Suprapubic skin (tissue), 3 donors: ENCODE measurements around the gene CNR1.

ENCODE experiments used
- EP300 ChIP-seq: sonication (generic); formaldehyde crosslinking; IDR thresholded peaks from one replicate; pipeline ENCODE4 v1.6.1; 2017; ENCODE audit warnings: antibody characterized with exemption
- TF ChIP-seq, protein P1 (sequence below), 2 donors: fragments of 200-600 bp in 1 of 2; fragments of 450-650 bp in 1 of 2; sonication (generic) in 1 of 2; IDR thresholded peaks; one replicate each; pipeline ENCODE4 v1.5.1; 2016 to 2019; ENCODE audit warnings: antibody characterized with exemption in 2 of 2, mild to moderate bottlenecking in 1 of 2, moderate library complexity in 1 of 2

- TF ChIP-seq EP300 = no peak
- TF ChIP-seq, protein P1, sequence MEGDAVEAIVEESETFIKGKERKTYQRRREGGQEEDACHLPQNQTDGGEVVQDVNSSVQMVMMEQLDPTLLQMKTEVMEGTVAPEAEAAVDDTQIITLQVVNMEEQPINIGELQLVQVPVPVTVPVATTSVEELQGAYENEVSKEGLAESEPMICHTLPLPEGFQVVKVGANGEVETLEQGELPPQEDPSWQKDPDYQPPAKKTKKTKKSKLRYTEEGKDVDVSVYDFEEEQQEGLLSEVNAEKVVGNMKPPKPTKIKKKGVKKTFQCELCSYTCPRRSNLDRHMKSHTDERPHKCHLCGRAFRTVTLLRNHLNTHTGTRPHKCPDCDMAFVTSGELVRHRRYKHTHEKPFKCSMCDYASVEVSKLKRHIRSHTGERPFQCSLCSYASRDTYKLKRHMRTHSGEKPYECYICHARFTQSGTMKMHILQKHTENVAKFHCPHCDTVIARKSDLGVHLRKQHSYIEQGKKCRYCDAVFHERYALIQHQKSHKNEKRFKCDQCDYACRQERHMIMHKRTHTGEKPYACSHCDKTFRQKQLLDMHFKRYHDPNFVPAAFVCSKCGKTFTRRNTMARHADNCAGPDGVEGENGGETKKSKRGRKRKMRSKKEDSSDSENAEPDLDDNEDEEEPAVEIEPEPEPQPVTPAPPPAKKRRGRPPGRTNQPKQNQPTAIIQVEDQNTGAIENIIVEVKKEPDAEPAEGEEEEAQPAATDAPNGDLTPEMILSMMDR (IDR thresholded peaks at IDR 0.05) = no peak
Measured at GRCh38 chr6:88179692-88180091, 13.5 kb upstream of the CNR1 start.
